ENCODE measurements around the gene ENDOV.

The ENDOV gene

GRCh38 chr17:80414803-80415625 lies at the start of gene ENDOV:
Gene ENDOV, plus strand, starts transcription at chr17:80415167. Its CDS starts 28 bp downstream, at chr17:80415195.
- DNase-seq: peak; percentile 96

GRCh38 chr17:80365983-80366382 lies 49.0 kb upstream of the ENDOV start:
- no peak for DNase-seq

- no peak for DNase-seq
Measured at GRCh38 chr17:80367503-80367902, 47.5 kb upstream of the ENDOV start.

- no peak for DNase-seq
Measured at GRCh38 chr17:80371196-80371595, 43.8 kb upstream of the ENDOV start.

GRCh38 chr17:80372456-80372855 lies 42.5 kb upstream of the ENDOV start:
- DNase-seq: no peak

DNA sequence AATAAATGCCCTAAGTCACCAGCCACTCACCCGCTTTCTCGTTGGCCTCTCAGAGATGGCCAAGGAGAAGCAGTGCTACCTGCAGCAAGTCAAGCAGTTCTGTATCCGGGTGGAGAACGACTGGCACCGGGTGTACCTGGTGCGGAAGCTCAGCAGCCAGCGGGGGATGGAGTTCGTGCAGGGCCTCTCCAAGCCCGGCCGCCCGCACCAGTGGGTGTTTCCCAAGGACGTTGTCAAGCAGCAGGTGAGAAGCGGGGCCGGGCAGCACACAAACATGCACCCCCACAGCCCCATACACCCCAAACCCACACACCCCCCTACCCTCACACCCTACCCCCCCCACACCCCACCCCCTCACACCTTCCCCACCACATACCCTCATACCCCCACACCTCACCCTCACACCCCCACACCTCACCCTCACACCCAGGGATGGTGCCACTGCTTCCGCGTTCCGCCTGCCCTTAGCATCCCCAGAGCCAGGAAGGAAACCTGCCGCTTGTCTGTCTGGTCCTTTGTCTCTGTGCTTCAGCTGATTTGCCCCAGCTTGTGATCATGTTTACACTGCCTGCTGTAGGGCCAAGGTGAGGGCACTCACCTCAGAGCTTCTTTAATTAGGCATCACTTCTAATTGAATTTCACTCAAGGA lies 41.9 kb upstream of the ENDOV start:
- DNase-seq: no peak

GRCh38 chr17:80374039-80374731 lies 40.8 kb upstream of the ENDOV start:
- no peak for DNase-seq

DNA sequence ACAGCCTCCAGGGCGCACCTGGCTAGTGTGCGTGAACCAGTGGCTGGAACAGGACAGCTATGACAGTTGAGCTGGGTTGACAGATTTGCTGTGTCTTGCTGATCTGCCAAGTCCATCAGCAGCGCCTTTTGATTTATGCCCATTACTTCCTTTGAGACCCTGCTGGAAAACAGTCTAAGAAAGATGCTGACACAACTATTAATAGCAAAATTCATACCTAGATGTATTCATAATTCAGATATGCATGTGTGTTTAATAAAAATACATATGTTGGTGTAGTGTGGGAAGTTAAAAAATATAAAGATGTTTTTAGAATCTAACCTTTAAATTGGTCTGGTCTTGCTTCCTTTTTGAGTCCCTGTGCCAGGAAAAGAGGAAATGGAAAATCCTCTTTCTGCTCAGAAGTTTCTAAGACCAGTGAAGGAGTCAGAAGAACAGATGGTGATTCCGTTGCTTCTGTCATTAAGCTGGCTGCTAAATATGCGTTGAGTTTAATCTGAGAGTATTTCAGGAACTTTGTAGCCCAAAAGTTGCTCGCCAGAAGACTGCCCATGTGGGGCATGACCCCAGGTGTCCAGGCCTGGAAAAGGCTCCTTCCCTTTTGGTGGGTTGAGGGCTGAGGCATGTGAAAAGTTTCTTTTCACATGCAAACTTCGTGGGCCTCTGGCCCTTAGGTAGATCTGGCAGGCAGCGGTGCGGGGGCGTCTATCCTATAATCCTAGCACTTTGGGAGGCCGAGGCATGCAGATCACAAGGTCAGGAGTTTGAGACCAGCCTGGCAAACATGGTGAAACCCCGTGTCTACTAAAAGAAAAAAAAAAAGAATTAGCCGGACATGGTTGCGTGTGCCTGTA lies 40.0 kb upstream of the ENDOV start:
- DNase-seq: no peak

DNA sequence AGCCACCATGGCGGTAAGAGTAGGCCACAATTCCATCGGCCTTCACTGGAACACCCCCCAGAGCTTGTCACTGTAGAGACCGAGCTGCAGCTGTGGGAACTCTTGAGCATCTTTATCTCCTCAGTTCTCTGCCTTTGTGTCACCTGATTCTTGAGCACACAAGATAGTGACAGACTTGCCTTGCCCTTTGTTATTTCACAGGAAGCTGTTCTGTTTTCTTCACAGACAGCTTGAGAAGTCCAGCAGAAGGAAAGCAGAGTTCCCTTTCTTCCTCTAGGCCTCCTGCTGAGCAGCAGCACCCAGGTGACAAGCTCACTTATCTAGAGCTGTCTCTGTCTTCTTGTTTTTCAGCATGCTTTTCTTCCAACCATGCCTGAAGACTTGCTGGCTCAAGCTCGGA lies 38.4 kb upstream of the ENDOV start:
- DNase-seq: no peak

DNA sequence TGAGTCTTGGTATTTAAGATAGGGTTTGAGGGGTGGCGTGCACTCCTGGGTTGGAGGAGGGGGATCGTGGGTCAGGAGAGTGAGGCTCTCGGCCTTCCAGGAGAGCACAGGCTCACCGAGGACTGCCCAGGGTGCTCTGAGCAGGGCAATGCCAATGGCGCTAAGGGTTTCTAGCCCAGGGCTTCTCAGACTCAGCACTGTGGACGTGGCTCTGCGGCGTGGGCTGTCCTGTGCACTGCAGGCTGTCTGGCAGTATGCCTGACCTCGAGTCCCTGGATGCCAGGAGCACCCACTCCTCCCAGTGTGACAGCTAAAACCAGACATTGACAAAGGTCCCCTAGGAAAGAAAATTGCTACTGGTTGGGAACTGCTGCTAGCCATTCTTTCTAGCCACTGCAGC lies 37.2 kb upstream of the ENDOV start:
- no peak for DNase-seq

DNA sequence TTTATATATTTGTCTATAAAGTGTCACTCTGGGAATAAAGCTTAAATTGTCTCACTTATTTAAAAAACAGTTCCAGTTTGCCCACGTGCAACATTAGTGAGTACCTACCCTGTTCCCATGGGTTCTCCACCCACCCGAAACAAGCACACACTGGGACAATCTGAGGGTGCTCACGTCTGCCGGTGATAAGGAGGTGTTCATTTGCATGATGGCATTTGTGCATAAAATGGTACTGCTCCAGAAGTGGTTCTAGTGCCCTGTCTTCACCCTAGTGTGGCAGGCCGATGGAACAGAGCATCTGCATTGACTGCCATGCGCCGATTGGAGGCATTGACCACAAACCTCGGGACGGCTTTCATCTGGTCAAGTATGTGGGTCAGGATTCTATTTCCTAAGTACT lies 35.6 kb upstream of the ENDOV start:
- DNase-seq: no peak

GRCh38 chr17:80380068-80380467 lies 34.9 kb upstream of the ENDOV start:
- DNase-seq: no peak

DNA sequence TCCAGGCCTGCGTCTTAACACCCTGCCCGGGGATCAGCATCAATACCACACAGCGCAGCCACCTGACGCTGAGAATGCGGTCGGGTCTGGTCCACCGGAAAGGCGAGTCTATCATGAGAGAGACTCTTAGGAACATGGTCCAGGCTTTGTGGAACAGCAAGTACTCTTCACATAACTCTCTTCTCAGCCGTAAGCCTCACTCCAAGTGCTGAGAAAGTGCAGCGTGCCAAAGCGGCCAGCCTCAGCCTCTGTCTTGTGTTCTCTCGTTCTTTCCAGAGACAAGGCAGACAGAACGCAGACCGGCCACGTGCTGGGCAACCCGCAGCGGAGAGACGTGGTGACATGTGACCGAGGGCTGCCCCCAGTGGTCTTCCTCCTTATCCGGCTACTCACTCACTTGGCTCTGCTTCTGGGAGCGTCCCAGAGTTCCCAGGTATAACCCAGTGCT lies 34.4 kb upstream of the ENDOV start:
- DNase-seq: no peak

- DNase-seq: no peak
Measured at GRCh38 chr17:80381416-80381923, 33.5 kb upstream of the ENDOV start.

GRCh38 chr17:80382446-80382845 lies 32.5 kb upstream of the ENDOV start:
- DNase-seq: no peak

- DNase-seq: no peak
Measured at GRCh38 chr17:80382956-80383355, 32.0 kb upstream of the ENDOV start.

GRCh38 chr17:80384078-80384960 lies 30.6 kb upstream of the ENDOV start:
- DNase-seq: no peak

DNA sequence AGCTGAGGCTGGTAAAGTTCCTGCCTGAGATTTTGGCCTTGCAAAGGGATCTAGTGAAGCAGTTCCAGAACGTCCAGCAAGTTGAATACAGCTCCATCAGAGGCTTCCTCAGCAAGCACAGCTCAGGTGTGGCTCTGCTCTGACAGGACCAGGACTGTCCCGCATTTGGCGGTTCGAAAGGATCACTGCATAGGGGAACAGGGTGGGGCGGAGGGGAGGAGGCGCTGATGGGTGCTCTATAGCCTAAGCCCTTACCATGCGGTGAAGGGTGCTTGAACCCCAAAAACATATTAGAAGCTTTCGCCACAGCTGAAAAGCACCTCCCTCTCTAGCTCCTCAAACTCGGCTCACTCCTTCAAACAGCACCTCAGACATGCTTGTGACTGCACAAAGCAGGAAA lies 29.9 kb upstream of the ENDOV start:
- DNase-seq: no peak

DNA sequence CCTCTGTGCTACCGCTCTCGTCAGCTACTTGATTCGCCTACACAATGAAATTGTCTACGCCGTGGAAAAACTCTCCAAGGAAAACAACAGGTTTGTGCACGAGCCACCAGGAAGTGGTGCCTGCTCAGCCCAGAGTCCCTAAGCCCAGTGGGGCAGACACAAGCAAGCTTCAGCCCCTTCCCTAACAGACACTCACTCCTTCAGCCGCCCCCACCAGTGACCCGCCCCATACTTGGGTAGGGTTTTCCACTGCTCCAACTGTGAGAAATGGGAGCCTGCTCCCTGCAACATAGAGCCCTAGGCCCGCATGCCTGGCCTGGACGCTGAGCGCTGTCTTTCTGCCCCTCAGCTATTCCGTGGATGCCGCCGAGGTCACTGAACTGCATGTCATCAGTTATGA lies 28.6 kb upstream of the ENDOV start:
- no peak for DNase-seq

- DNase-seq: no peak
Measured at GRCh38 chr17:80387071-80387470, 27.9 kb upstream of the ENDOV start.

GRCh38 chr17:80388175-80388574 lies 26.8 kb upstream of the ENDOV start:
- no peak for DNase-seq

DNA sequence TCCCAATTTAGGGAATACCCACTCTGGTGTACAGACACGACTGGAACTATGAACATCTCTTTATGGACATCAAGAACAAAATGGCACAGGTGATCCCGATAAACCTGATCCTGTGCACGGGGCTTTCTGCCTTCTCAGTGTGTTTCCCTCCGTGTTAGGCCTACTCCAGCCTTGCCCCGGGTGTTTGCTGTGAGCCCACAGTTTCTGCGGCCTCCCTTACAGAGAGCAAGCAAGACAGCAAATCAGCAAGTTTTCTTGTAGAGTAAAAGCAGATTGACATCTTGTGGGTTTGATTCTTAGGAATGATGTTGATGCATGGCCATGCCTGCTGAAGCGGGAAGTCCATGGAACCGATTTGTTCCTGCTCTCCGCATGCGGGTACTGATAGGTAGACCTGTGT lies 26.4 kb upstream of the ENDOV start:
- no peak for DNase-seq

Data from femur (tissue), 1 donor.